GM12878 (cell line): Measurements from ENCODE around the gene XAGE1B.
"Not testable (repeated sequence)": the region's sequence is repeated elsewhere in the genome, so short reads cannot be mapped to it uniquely, and the experiment has no call there.

Experiments
- BHLHE40 ChIP-seq, 2 experiments: fragments of 450-650 bp in 1 of 2; IDR thresholded peaks; 2 replicates each; pipeline ENCODE4 v1.6.1; 2011 to 2017; ENCODE audit warnings: low read depth in 2 of 2, borderline replicate concordance in 1 of 2, improper control_type of control experiment in 1 of 2, low read length in 1 of 2, mild to moderate bottlenecking in 1 of 2
- CTCF ChIP-seq, 3 experiments: IDR thresholded peaks in 2 of 3; conservative IDR thresholded peaks in 1 of 3; 2 replicates each; pipeline ENCODE4 v1.5.1; 2011; ENCODE audit warnings: low read depth in 3 of 3, low read length in 3 of 3, mild to moderate bottlenecking in 3 of 3, control low read depth in 2 of 3, moderate library complexity in 2 of 3, inconsistent platforms in 1 of 3, mixed read lengths in 1 of 3; ENCODE audit not compliant: control insufficient read depth in 2 of 3, insufficient read depth in 1 of 3; ENCODE audit errors: extremely low read depth in 1 of 3
- MAX ChIP-seq: IDR thresholded peaks from 2 replicates; pipeline ENCODE4 v1.6.1; 2012; ENCODE audit warnings: low read depth, low read length, improper control_type of control experiment
- MTA3 ChIP-seq: IDR thresholded peaks from 2 replicates; pipeline ENCODE4 v1.6.1; 2012; ENCODE audit warnings: low read length, inconsistent platforms, borderline replicate concordance
- POLR2A ChIP-seq: IDR thresholded peaks from 2 replicates; pipeline ENCODE4 v1.6.1; 2011; ENCODE audit warnings: low read depth, mild to moderate bottlenecking, low read length
- POLR2AphosphoS5 ChIP-seq: IDR thresholded peaks from 2 replicates; pipeline ENCODE4 v1.6.1; 2011; ENCODE audit warnings: mild to moderate bottlenecking, low read length, inconsistent platforms
- SIN3A ChIP-seq: IDR thresholded peaks from 2 replicates; pipeline ENCODE4 v1.6.1; 2012; ENCODE audit warnings: low read depth, low read length, improper control_type of control experiment
- SMC3 ChIP-seq: IDR thresholded peaks from 2 replicates; pipeline ENCODE4 v1.6.1; 2011; ENCODE audit warnings: low read length, improper control_type of control experiment, borderline replicate concordance
- SP1 ChIP-seq: IDR thresholded peaks from one replicate; pipeline ENCODE4 v1.6.1; 2011; ENCODE audit warnings: low read depth, low read length
- TCF12 ChIP-seq: IDR thresholded peaks from 2 replicates; pipeline ENCODE4 v1.6.1; 2011; ENCODE audit warnings: low read depth, mild to moderate bottlenecking, low read length

- TF ChIP-seq MTA3; MAX; SP1; CTCF (IDR thresholded peaks at IDR 0.05 in 2 of 3, conservative IDR thresholded peaks at IDR 0.05 in 1 of 3; ENCODE audit: control insufficient read depth in 2 of 3, extremely low read depth in 1 of 3, insufficient read depth in 1 of 3, low read depth in 3 of 3, low read length in 3 of 3); SIN3A; TCF12; SMC3; POLR2A; BHLHE40 (IDR thresholded peaks at IDR 0.05; ENCODE audit: borderline replicate concordance in 1 of 2, low read depth in 2 of 2, low read length in 1 of 2); POLR2AphosphoS5: not testable (repeated sequence)
Observed at GRCh38 chrX:52471301-52471700, 45.6 kb downstream of the XAGE1B start.
